SK-N-SH treated with all-trans-retinoic acid at 6 μM for 48 hours (cell line): ENCODE measurements around the gene SNRPD1.
A peak's percentile ranks its signal among the peaks of the same experiment; 100 is the strongest.

Experiments used
- ATAC-seq: fragments of 200-7000 bp; cut with Tn5 transposase; 3 replicates; pipeline ENCODE4 v1.9.1; 2020; ENCODE audit warnings: mild to moderate bottlenecking, moderate library complexity
- ARNTL ChIP-seq: fragments of 450-650 bp; formaldehyde crosslinking; IDR thresholded peaks from 2 replicates; pipeline ENCODE4 v1.5.0; 2020; ENCODE audit warnings: low read depth, mild to moderate bottlenecking, moderate library complexity, borderline replicate concordance
- ESRRG ChIP-seq: fragments of 250-450 bp; sonication (Bioruptor Pico); IDR thresholded peaks from 2 replicates; pipeline ENCODE4 v1.6.1; 2021; ENCODE audit warnings: mild to moderate bottlenecking
- GLIS3 ChIP-seq: fragments of 250-450 bp; sonication (Bioruptor Pico); IDR thresholded peaks from 2 replicates; pipeline ENCODE4 v1.5.0; 2020; ENCODE audit warnings: mild to moderate bottlenecking, moderate library complexity
- ISL1 ChIP-seq: fragments of 250-450 bp; sonication (Bioruptor Pico); IDR thresholded peaks from 2 replicates; pipeline ENCODE4 v2.1.2; 2022; ENCODE audit warnings: mild to moderate bottlenecking, moderate library complexity
- OSR1 ChIP-seq: fragments of 250-450 bp; sonication (Bioruptor Pico); IDR thresholded peaks from 2 replicates; pipeline ENCODE4 v1.8.0; 2022; ENCODE audit warnings: moderate library complexity, mild to moderate bottlenecking, inconsistent platforms
- PATZ1 ChIP-seq: fragments of 250-450 bp; sonication (Bioruptor Pico); IDR thresholded peaks from 2 replicates; pipeline ENCODE4 v1.8.0; 2020; ENCODE audit warnings: mild to moderate bottlenecking, moderate library complexity, borderline replicate concordance
- POU6F1 ChIP-seq: fragments of 250-450 bp; sonication (Bioruptor Pico); IDR thresholded peaks from 2 replicates; pipeline ENCODE4 v1.8.0; 2021; ENCODE audit warnings: low read depth, mild to moderate bottlenecking, moderate library complexity, borderline replicate concordance
- PPARA ChIP-seq: fragments of 250-450 bp; sonication (Bioruptor Pico); IDR thresholded peaks from 2 replicates; pipeline ENCODE4 v1.5.0; 2020; ENCODE audit warnings: mild to moderate bottlenecking, borderline replicate concordance
- RARB ChIP-seq: fragments of 250-450 bp; sonication (Bioruptor Pico); IDR thresholded peaks from 2 replicates; pipeline ENCODE4 v1.8.0; 2021; ENCODE audit warnings: mild to moderate bottlenecking, moderate library complexity
- SNAI2 ChIP-seq: fragments of 250-450 bp; sonication (Bioruptor Pico); IDR thresholded peaks from 2 replicates; pipeline ENCODE4 v1.5.0; 2020; ENCODE audit warnings: mild to moderate bottlenecking, moderate library complexity
- TOX ChIP-seq: fragments of 250-450 bp; sonication (Bioruptor Pico); IDR thresholded peaks from 2 replicates; pipeline ENCODE4 v1.8.0; 2021; ENCODE audit warnings: mild to moderate bottlenecking, moderate library complexity, borderline replicate concordance
- ZC3H10 ChIP-seq: fragments of 250-450 bp; sonication (Bioruptor Pico); IDR thresholded peaks from 2 replicates; pipeline ENCODE4 v1.5.1; 2021; ENCODE audit warnings: mild to moderate bottlenecking, moderate library complexity
- ZFP3 ChIP-seq: fragments of 250-450 bp; sonication (Bioruptor Pico); IDR thresholded peaks from 2 replicates; pipeline ENCODE4 v1.5.0; 2020; ENCODE audit warnings: mild to moderate bottlenecking, moderate library complexity
- ZNF8 ChIP-seq: fragments of 450-650 bp; formaldehyde crosslinking; IDR thresholded peaks from 2 replicates; pipeline ENCODE4 v1.5.0; 2020; ENCODE audit warnings: mild to moderate bottlenecking, moderate library complexity
- TF ChIP-seq, protein P1 (sequence below): fragments of 250-450 bp; sonication (Bioruptor Pico); IDR thresholded peaks from 2 replicates; pipeline ENCODE4 v1.5.1; 2021; ENCODE audit warnings: mild to moderate bottlenecking, moderate library complexity
- TF ChIP-seq, protein P2 (sequence below): fragments of 250-450 bp; sonication (Bioruptor Pico); IDR thresholded peaks from 2 replicates; pipeline ENCODE4 v1.5.0; 2020; ENCODE audit warnings: mild to moderate bottlenecking, moderate library complexity

SNRPD1 gene

GRCh38 chr18:21599585-21600525, 12.3 kb upstream of the SNRPD1 start (continued):
- TF ChIP-seq, protein P1, sequence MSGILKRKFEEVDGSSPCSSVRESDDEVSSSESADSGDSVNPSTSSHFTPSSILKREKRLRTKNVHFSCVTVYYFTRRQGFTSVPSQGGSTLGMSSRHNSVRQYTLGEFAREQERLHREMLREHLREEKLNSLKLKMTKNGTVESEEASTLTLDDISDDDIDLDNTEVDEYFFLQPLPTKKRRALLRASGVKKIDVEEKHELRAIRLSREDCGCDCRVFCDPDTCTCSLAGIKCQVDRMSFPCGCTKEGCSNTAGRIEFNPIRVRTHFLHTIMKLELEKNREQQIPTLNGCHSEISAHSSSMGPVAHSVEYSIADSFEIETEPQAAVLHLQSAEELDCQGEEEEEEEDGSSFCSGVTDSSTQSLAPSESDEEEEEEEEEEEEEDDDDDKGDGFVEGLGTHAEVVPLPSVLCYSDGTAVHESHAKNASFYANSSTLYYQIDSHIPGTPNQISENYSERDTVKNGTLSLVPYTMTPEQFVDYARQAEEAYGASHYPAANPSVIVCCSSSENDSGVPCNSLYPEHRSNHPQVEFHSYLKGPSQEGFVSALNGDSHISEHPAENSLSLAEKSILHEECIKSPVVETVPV (CRISPR knock-in tag) = no peak
- no peak; the same call in 1 of the 2 replicates for TF ChIP-seq ESRRG (CRISPR knock-in tag)

- no peak for TF ChIP-seq TOX
- TF ChIP-seq ZFP3 (CRISPR knock-in tag) = peak; percentile 99
- TF ChIP-seq, protein P2, sequence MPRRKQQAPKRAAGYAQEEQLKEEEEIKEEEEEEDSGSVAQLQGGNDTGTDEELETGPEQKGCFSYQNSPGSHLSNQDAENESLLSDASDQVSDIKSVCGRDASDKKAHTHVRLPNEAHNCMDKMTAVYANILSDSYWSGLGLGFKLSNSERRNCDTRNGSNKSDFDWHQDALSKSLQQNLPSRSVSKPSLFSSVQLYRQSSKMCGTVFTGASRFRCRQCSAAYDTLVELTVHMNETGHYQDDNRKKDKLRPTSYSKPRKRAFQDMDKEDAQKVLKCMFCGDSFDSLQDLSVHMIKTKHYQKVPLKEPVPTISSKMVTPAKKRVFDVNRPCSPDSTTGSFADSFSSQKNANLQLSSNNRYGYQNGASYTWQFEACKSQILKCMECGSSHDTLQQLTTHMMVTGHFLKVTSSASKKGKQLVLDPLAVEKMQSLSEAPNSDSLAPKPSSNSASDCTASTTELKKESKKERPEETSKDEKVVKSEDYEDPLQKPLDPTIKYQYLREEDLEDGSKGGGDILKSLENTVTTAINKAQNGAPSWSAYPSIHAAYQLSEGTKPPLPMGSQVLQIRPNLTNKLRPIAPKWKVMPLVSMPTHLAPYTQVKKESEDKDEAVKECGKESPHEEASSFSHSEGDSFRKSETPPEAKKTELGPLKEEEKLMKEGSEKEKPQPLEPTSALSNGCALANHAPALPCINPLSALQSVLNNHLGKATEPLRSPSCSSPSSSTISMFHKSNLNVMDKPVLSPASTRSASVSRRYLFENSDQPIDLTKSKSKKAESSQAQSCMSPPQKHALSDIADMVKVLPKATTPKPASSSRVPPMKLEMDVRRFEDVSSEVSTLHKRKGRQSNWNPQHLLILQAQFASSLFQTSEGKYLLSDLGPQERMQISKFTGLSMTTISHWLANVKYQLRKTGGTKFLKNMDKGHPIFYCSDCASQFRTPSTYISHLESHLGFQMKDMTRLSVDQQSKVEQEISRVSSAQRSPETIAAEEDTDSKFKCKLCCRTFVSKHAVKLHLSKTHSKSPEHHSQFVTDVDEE = no peak
- ATAC-seq = peak; percentile 93
These were observed 11.3 kb upstream of the SNRPD1 start, which contains the start of gene ESCO1 for GRCh38 chr18:21600526-21601410. Gene ESCO1, minus strand, starts transcription at chr18:21600704. Its CDS starts 25,861 bp downstream, at chr18:21574843.

DNA sequence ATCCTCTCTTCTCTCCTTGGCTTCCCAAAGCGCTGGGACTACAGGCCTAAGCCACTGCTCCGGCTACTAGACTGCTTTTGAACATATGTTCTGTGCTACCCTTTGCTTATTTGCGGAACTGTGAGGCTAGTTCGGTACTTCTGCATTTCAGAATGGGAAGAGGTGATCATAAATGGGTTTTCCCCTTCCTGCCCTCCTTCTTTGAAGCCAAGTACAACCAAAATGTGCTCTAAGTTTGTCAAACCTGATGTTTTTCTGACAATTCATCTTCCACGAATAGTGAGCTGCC, 9.9 kb upstream of the SNRPD1 start:
- TF ChIP-seq, protein P2 = no peak
- TF ChIP-seq ESRRG (CRISPR knock-in tag) = no peak
- TF ChIP-seq PPARA (CRISPR knock-in tag) = no peak
- TF ChIP-seq GLIS3 (CRISPR knock-in tag) = no peak
- TF ChIP-seq, protein P1 (CRISPR knock-in tag) = no peak
- no peak for TF ChIP-seq ISL1 (CRISPR knock-in tag)
- no peak for TF ChIP-seq PATZ1 (CRISPR knock-in tag)
- TF ChIP-seq RARB = no peak
- TF ChIP-seq OSR1 (CRISPR knock-in tag) = no peak
- no peak for ATAC-seq

DNA sequence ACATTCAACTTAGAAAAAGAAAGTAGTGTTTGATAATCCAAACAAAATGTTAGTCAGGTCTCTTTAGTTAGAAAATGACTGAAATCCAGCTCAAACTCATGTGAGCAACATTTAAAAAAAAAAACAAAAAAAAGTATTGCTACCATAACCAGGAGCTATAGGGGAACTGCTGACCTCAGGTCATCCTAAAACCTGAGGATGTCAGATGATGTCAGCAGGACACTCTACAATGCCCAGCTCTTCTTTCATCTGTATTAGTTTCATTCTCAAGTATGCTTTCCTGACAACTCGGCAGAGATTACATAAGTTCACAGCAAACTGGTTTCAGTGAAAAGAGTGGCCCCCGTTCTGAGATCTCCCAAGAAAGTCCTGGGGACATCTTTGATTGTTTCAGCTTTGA, 7.4 kb upstream of the SNRPD1 start:
- ATAC-seq = no peak
- TF ChIP-seq ZC3H10 (CRISPR knock-in tag) = no peak
- no peak for TF ChIP-seq POU6F1 (CRISPR knock-in tag)
- no peak for TF ChIP-seq SNAI2 (CRISPR knock-in tag)
- no peak for TF ChIP-seq ZNF8 (CRISPR knock-in tag)
- TF ChIP-seq ARNTL = no peak
- TF ChIP-seq, protein P2 = no peak
